ENCODE measurements around the gene CARD11.

CARD11 gene

GRCh38 chr7:2861509-2861908 lies 182.2 kb downstream of the CARD11 start:
- Histone ChIP-seq H3K36me3 (replicated peaks) (no peaks in the 10 kb centered on the region), H3K27me3 (ENCODE audit: low read depth) (no peaks in the 10 kb centered on the region), H3K4me3 (no peak overlapping the region), H3K4me1 (no peaks in the 10 kb centered on the region; the same call in 1 of the 2 replicates), H3K9me3 (no peaks in the 10 kb centered on the region)
- in situ Hi-C loops (cut with MboI; ENCODE audit: low sequenced_read_pairs): no loop called here
- DNase-seq (ENCODE audit: low spot score in 2 of 2): no peak

- no peaks in the 10 kb centered on the region for H3K9me3 ChIP-seq
- no peaks in the 10 kb centered on the region for H3K36me3 ChIP-seq (replicated peaks)
- H3K27me3 ChIP-seq (ENCODE audit: low read depth): no peaks in the 10 kb centered on the region
- H3K4me1 ChIP-seq: no peaks in the 10 kb centered on the region; the same call in 1 of the 2 replicates
- in situ Hi-C loops (cut with MboI; ENCODE audit: low sequenced_read_pairs): no loop called here
- no peak for DNase-seq (ENCODE audit: low spot score in 2 of 2)
- no peak overlapping the region for H3K4me3 ChIP-seq
Observed at GRCh38 chr7:2860627-2861133, 183.0 kb downstream of the CARD11 start.

GRCh38 chr7:2859952-2860351 lies 183.7 kb downstream of the CARD11 start:
- no peaks in the 10 kb centered on the region for H3K36me3 ChIP-seq (replicated peaks)
- H3K27me3 ChIP-seq (ENCODE audit: low read depth): no peaks in the 10 kb centered on the region
- no peaks in the 10 kb centered on the region for H3K9me3 ChIP-seq
- no peak for DNase-seq (ENCODE audit: low spot score in 2 of 2)
- no peaks in the 10 kb centered on the region; the same call in 1 of the 2 replicates for H3K4me1 ChIP-seq
- H3K4me3 ChIP-seq: no peak overlapping the region
- in situ Hi-C loops (cut with MboI; ENCODE audit: low sequenced_read_pairs): no loop called here

- Histone ChIP-seq H3K27me3 (ENCODE audit: low read depth) (no peaks in the 10 kb centered on the region), H3K4me3 (no peak overlapping the region), H3K36me3 (replicated peaks) (no peaks in the 10 kb centered on the region), H3K9me3 (no peaks in the 10 kb centered on the region), H3K4me1 (no peaks in the 10 kb centered on the region; the same call in 1 of the 2 replicates)
- in situ Hi-C loops (cut with MboI; ENCODE audit: low sequenced_read_pairs): no loop called here
- no peak for DNase-seq (ENCODE audit: low spot score in 2 of 2)
Observed at GRCh38 chr7:2858621-2859020, 185.0 kb downstream of the CARD11 start.

GRCh38 chr7:2856388-2857169 lies 187.1 kb downstream of the CARD11 start:
- in situ Hi-C loops (cut with MboI; ENCODE audit: low sequenced_read_pairs): no loop called here
- Histone ChIP-seq H3K4me1 (no peaks in the 10 kb centered on the region; the same call in 1 of the 2 replicates), H3K27me3 (ENCODE audit: low read depth) (no peaks in the 10 kb centered on the region), H3K9me3 (no peaks in the 10 kb centered on the region), H3K4me3 (no peak overlapping the region), H3K36me3 (replicated peaks) (no peaks in the 10 kb centered on the region)
- no peak for DNase-seq (ENCODE audit: low spot score in 2 of 2)

Measured in HAP-1 (cell line).